A673 (cell line): ENCODE measurements around the gene RSBN1. TPM values are rescaled to one million over a fixed set of nuclear protein-coding genes. Genes with fewer than 3 reads are reported as not detected.

ENCODE experiments used
- BruUV-seq: library from RNA; stranded (reverse); fragments of 400-500 nt; replicated peaks from 2 replicates; lab custom pipeline; 2021; lab: Mats Ljungman, UMichigan
- CTCF ChIA-PET: fragments of 300-600 bp; sonication (Branson Sonifier 250); formaldehyde crosslinking; loops from one replicate; lab custom pipeline; 2022; ENCODE audit warnings: antibody characterized with exemption; lab: Charles Lee
- POLR2A ChIA-PET: fragments of 300-600 bp; sonication (Branson Sonifier 250); formaldehyde crosslinking; loops from one replicate; lab custom pipeline; 2022; ENCODE audit warnings: antibody characterized with exemption; ENCODE audit not compliant: low non-redundant PET; lab: Charles Lee
- DNase-seq: peaks from one replicate; pipeline ENCODE4 v3.0.0-alpha.2; 2015; ENCODE audit warnings: low spot score
- H3K27ac ChIP-seq: fragments of 200-600 bp; sonication (generic); 2 replicates; pipeline ENCODE4 v1.5.1; 2016; ENCODE audit warnings: mixed run types, low read depth, mild to moderate bottlenecking, mixed read lengths, antibody characterized with exemption, low read length; ENCODE audit not compliant: poor library complexity, severe bottlenecking
- H3K27me3 ChIP-seq: fragments of 200-600 bp; sonication (generic); replicated peaks from 2 replicates; pipeline ENCODE4 v1.6.1; 2017; ENCODE audit warnings: mixed run types, low read depth, mild to moderate bottlenecking, mixed read lengths, antibody characterized with exemption, low read length; ENCODE audit not compliant: insufficient read depth, poor library complexity
- H3K36me3 ChIP-seq: fragments of 200-600 bp; sonication (generic); 2 replicates; pipeline ENCODE4 v1.6.1; 2016; ENCODE audit warnings: mixed run types, mild to moderate bottlenecking, mixed read lengths, antibody characterized with exemption, low read length; ENCODE audit not compliant: insufficient read depth, poor library complexity, severe bottlenecking
- H3K4me1 ChIP-seq: fragments of 200-600 bp; sonication (generic); 2 replicates; pipeline ENCODE4 v1.6.1; 2017; ENCODE audit warnings: mixed run types, mild to moderate bottlenecking, mixed read lengths, antibody characterized with exemption, low read length; ENCODE audit not compliant: insufficient read depth, poor library complexity, severe bottlenecking
- H3K4me3 ChIP-seq: fragments of 200-600 bp; sonication (generic); 2 replicates; pipeline ENCODE4 v1.5.1; 2016; ENCODE audit warnings: low read depth, mixed run types, mild to moderate bottlenecking, mixed read lengths, low read length; ENCODE audit not compliant: poor library complexity, severe bottlenecking
- H3K9me3 ChIP-seq: fragments of 200-600 bp; sonication (generic); 2 replicates; pipeline ENCODE4 v1.6.1; 2016; ENCODE audit warnings: mixed run types, low read depth, mild to moderate bottlenecking, mixed read lengths, antibody characterized with exemption, low read length; ENCODE audit not compliant: poor library complexity, severe bottlenecking
- EZH2 ChIP-seq: fragments of 200-600 bp; sonication (generic); IDR thresholded peaks from 2 replicates; pipeline ENCODE4 v1.6.1; 2017; ENCODE audit warnings: borderline replicate concordance, low read depth, mild to moderate bottlenecking, mixed read lengths, antibody characterized with exemption, low read length; ENCODE audit not compliant: poor library complexity, severe bottlenecking
- intact Hi-C: fragments of 100-400 bp; cut with micrococcal nuclease; formaldehyde crosslinking; loops from one replicate; pipeline ENCODE4 v1.10.0; 2022; ENCODE audit not compliant: unreplicated experiment
- total RNA-seq: library from RNA; stranded (reverse); gene quantifications from 2 replicates; pipeline ENCODE4 v1.2.3, GENCODE V29; 2021
- TF ChIP-seq, protein P1 (sequence below): fragments of 300-800, 200-600 bp; sonication (generic); conservative IDR thresholded peaks from 2 replicates; pipeline ENCODE4 v1.5.1; 2017; ENCODE audit warnings: low read depth, mild to moderate bottlenecking, antibody characterized with exemption, low read length, moderate library complexity, mixed read lengths

Gene RSBN1
- total RNA-seq, 1 experiment from 2014 or later, result 18.3 TPM

DNA sequence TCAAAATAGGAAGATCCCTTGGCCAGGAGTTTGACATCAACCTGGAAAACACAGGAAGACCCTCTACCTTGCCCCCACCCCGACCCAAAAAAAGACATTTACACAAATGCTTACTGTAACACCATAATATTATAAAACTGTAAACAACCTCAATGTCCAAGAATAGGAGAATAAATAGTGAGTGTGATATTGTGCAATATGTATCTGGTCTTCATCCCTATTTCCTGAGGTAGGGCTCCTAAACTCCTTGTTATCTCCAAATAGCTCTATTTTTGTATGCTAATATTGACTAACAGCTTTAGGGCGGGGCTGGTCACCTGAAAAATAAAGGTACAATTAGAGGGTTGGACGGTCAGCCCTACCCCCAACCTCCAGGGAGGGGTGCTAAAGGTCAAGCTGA is 23.5 kb downstream of the RSBN1 start:
- POLR2A ChIA-PET, result no interaction called here
- TF ChIP-seq, protein P1, sequence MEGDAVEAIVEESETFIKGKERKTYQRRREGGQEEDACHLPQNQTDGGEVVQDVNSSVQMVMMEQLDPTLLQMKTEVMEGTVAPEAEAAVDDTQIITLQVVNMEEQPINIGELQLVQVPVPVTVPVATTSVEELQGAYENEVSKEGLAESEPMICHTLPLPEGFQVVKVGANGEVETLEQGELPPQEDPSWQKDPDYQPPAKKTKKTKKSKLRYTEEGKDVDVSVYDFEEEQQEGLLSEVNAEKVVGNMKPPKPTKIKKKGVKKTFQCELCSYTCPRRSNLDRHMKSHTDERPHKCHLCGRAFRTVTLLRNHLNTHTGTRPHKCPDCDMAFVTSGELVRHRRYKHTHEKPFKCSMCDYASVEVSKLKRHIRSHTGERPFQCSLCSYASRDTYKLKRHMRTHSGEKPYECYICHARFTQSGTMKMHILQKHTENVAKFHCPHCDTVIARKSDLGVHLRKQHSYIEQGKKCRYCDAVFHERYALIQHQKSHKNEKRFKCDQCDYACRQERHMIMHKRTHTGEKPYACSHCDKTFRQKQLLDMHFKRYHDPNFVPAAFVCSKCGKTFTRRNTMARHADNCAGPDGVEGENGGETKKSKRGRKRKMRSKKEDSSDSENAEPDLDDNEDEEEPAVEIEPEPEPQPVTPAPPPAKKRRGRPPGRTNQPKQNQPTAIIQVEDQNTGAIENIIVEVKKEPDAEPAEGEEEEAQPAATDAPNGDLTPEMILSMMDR, result no peak
- no peak for TF ChIP-seq EZH2
- BruUV-seq, result no TSS peak

DNA sequence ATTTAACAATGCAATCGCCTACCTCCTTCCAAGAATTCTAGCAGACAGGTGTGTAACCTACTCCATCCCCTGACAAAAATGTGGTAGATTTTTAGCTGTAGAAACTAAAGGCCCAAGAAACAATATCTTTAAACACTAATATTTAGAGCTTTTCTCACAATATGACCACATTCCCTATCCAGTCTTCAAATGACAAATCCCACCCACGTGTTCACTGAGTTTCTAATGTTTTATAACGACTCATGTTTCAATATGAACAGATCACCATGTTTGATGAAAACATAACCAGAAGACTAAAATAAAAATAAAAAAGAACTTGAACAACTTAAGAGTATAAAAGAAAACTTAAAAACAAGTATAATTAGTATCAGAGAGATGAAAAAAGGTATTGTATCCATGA is 24.6 kb downstream of the RSBN1 start:
- no peak overlapping the region for H3K4me3 ChIP-seq
- ChIA-PET POLR2A (no interaction called here), CTCF (no interaction called here)
- intact Hi-C loops, result no loop called here
- BruUV-seq, result no TSS peak
- H3K36me3 ChIP-seq, result no peaks in the 10 kb centered on the region
- DNase-seq, result no peak
- H3K4me1 ChIP-seq, result peaks cover 18% of the 10 kb centered on the region
- no peak overlapping the region for H3K27ac ChIP-seq
- TF ChIP-seq, protein P1, result no peak
- TF ChIP-seq EZH2, result no peak
- no peaks in the 10 kb centered on the region for H3K9me3 ChIP-seq
- H3K27me3 ChIP-seq, result no peaks in the 10 kb centered on the region

More for the DNA sequence above, 23.5 kb downstream of the RSBN1 start:
- CTCF ChIA-PET, result no interaction called here
- H3K27me3 ChIP-seq, result no peaks in the 10 kb centered on the region
- no peak overlapping the region for H3K27ac ChIP-seq
- H3K36me3 ChIP-seq, result no peaks in the 10 kb centered on the region
- H3K4me3 ChIP-seq, result no peak overlapping the region
- DNase-seq, result no peak
- intact Hi-C loops, result no loop called here
- H3K9me3 ChIP-seq, result no peaks in the 10 kb centered on the region
- peaks cover 6% of the 10 kb centered on the region for H3K4me1 ChIP-seq

DNA sequence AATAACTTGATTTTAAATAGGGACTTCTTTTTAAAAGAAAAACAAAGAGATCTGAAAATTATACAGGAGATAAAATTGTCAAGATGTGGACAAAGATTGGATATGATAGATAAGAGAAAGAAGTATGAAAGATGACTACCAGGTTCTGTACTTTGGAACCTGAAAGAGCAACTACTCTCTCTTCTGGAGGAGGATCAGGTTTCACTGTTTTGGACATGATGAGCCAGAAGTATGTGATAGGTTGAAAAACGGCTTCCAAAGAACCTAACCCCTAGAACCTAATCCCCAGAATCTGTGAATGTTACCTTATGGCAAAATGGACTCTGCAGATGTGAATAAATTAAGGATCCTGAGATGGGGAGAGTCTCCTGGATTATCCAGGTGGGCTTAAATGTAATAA is 26.2 kb downstream of the RSBN1 start:
- H3K4me3 ChIP-seq, result no peak overlapping the region
- intact Hi-C loops, result no loop called here
- H3K4me1 ChIP-seq, result peaks cover 20% of the 10 kb centered on the region
- POLR2A ChIA-PET, result no interaction called here
- H3K9me3 ChIP-seq, result no peaks in the 10 kb centered on the region
- no peak for DNase-seq
- no peaks in the 10 kb centered on the region for H3K27me3 ChIP-seq
- CTCF ChIA-PET, result no interaction called here
- no peak overlapping the region for H3K27ac ChIP-seq
- no TSS peak for BruUV-seq
- TF ChIP-seq EZH2, result no peak
- TF ChIP-seq, protein P1, result no peak
- H3K36me3 ChIP-seq, result no peaks in the 10 kb centered on the region
